ENCODE results near the gene DCAF7.
A peak's percentile ranks its signal among the peaks of the same experiment; 100 is the strongest.

DCAF7 gene

DNA sequence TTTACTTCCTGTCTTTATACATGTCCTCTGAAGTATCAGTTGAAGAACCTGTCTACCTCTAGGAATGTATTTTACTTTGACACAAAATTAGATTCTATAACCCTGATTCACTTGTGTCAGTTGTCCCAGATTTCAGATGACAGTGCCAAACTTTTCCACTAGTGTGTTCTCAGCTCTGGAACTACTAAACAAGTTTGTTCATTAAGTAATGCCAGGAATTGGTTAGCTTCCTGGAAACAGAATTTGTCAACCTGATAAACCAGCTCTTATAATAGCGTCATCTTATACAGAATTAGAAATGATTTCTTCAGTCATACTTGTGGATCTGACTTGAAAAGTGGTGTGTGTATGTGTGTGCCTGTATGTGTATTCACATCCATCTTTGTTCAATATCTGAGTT is 79.3 kb downstream of the DCAF7 start:
- DNase-seq (ENCODE audit: low spot score): no peak

GRCh38 chr17:63631062-63631461 is 80.8 kb downstream of the DCAF7 start:
- DNase-seq (ENCODE audit: low spot score): no peak

DNA sequence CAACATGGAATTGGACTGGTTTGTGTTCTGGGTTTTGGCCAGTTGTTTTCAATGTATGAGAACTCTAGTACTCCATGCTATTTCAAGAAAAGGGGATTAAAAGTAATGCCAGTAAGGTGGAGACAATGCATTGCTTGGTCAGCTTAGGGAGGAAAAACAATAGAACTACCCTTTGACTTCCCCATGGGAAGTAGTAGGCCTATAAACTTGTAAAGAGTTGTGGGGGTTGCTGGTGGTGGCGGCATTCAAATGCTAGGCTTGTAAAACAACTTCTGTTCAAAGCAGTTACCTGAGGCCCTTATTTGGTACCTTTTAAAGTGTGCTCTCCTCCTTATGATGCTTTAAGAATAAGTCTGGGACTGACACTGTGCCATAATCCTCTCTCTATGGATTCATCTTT is 81.3 kb downstream of the DCAF7 start:
- no peak for DNase-seq (ENCODE audit: low spot score)

- no peak for DNase-seq (ENCODE audit: low spot score)
Observed at GRCh38 chr17:63633742-63634141, 83.5 kb downstream of the DCAF7 start.

- DNase-seq (ENCODE audit: low spot score): no peak
Observed at GRCh38 chr17:63634163-63634562, 83.9 kb downstream of the DCAF7 start.

- no peak for DNase-seq (ENCODE audit: low spot score)
Observed at GRCh38 chr17:63634816-63635215, 84.5 kb downstream of the DCAF7 start.

GRCh38 chr17:63635290-63635689 is 85.0 kb downstream of the DCAF7 start:
- no peak for DNase-seq (ENCODE audit: low spot score)

DNA sequence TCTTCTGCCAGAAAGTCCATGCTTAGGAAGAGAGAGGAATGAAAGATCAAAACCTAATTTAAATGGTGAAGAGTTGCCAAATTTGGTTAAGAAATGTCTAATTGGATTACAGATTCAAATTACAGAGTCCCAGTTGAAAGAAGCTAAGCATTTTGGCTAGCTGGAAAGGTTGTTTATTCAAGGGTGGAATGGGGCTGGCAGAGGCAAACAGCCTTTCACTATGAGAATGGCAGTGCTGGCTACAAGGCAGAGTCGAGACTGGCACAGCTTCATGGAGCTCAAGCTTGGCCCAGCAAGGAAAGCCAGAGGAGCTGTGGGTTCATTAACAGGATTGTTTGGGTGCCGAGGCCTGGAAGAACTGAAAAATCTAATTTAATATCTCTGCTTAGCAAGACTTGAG is 85.5 kb downstream of the DCAF7 start:
- peak; percentile 70 for DNase-seq (ENCODE audit: low spot score)

GRCh38 chr17:63639125-63639524 is 88.8 kb downstream of the DCAF7 start:
- no peak for DNase-seq (ENCODE audit: low spot score)

DNA sequence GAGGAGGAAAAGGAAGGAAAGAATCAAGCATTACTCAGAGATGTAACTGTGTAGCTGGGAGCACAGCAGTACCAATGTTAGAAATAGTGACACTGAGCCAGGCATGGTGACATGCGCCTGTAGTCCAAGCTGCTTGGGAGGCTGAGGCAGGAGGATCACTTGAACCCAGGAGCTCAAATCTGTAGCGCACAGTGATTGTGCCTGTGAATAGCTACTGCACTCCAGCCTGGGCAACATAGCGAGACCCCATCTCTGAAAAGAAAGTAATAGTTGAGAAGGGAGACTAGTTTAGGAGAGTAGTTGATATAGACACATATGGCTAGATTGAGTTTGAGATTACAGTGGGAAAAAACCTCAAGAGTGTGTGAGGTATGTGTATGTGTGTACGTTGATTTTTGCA is 89.8 kb downstream of the DCAF7 start:
- no peak for DNase-seq (ENCODE audit: low spot score)

- peak; percentile 68 for DNase-seq (ENCODE audit: low spot score)
Observed at GRCh38 chr17:63641692-63642448, 91.6 kb downstream of the DCAF7 start.

Data from globus pallidus (tissue), 1 donor.